ENCODE data around the gene TGM2.

DNA sequence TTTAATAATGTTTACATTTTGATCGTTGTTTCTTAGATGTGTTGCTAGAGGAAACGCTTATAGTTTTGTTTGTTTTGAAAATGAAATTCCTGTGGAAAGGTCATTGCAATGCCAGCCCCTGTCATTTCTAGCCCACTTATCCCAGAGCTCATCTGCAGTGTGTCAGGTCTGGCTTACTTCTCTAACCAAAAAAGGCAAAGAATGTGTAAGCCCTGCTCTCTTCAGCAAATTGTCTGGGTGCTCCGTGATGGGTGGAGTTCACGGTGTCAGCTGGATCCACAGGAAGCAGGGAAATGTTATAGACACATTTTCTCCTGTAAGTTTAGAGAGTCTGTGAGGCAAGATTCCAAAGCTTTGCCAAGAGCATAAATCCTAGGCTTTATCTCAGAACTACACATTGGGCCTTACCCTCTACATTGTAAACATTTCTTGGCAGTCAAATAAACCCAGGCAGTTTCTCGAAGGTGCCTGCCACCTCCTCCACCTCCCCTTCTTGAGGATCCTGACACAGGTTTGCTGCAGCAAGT lies 80.6 kb downstream of the TGM2 start:
- TF ChIP-seq, protein P1, sequence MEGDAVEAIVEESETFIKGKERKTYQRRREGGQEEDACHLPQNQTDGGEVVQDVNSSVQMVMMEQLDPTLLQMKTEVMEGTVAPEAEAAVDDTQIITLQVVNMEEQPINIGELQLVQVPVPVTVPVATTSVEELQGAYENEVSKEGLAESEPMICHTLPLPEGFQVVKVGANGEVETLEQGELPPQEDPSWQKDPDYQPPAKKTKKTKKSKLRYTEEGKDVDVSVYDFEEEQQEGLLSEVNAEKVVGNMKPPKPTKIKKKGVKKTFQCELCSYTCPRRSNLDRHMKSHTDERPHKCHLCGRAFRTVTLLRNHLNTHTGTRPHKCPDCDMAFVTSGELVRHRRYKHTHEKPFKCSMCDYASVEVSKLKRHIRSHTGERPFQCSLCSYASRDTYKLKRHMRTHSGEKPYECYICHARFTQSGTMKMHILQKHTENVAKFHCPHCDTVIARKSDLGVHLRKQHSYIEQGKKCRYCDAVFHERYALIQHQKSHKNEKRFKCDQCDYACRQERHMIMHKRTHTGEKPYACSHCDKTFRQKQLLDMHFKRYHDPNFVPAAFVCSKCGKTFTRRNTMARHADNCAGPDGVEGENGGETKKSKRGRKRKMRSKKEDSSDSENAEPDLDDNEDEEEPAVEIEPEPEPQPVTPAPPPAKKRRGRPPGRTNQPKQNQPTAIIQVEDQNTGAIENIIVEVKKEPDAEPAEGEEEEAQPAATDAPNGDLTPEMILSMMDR (IDR thresholded peaks at IDR 0.05): no peak
- TF ChIP-seq EZH2 (IDR thresholded peaks at IDR 0.05; ENCODE audit: borderline replicate concordance, insufficient read depth, low read depth, low read length, poor library complexity, severe bottlenecking): no peak
